Natural killer cell (primary cell): Measurements from ENCODE around the gene PTGES3L. TPM values are rescaled to one million over a fixed set of nuclear protein-coding genes. Genes with fewer than 3 reads are reported as not detected.
A peak's percentile ranks its signal among the peaks of the same experiment; 100 is the strongest.
"Not testable (repeated sequence)": the region's sequence is repeated elsewhere in the genome, so short reads cannot be mapped to it uniquely, and the experiment has no call there.

Experiments
- ATAC-seq, 3 donors: fragments of 150-1000 bp in 2 of 3; fragments of 200-7000 bp in 1 of 3; cut with Tn5 transposase; 1 replicate in 1 of 3; 2 replicates in 2 of 3; pipeline ENCODE4 v1.10.0; 2021; ENCODE audit warnings: mild to moderate bottlenecking in 2 of 3, moderate library complexity in 2 of 3
- DNase-seq, 2 donors: peaks; one replicate each; pipeline versions ENCODE4 v3.0.0 to v3.0.0-alpha.2; 2013 to 2021; ENCODE audit warnings: mixed read lengths in 1 of 2
- H3K27ac ChIP-seq: one replicate; pipeline ENCODE4 v1.5.1; 2013; ENCODE audit warnings: mild to moderate bottlenecking, low read length
- H3K27me3 ChIP-seq: one replicate; pipeline ENCODE4 v1.6.1; 2013; ENCODE audit warnings: low read length; ENCODE audit not compliant: control insufficient read depth, insufficient read depth
- H3K36me3 ChIP-seq: one replicate; pipeline ENCODE4 v1.6.1; 2013; ENCODE audit warnings: low read length; ENCODE audit not compliant: control insufficient read depth, insufficient read depth
- H3K4me1 ChIP-seq: one replicate; pipeline ENCODE4 v1.6.1; 2013; ENCODE audit warnings: low read length; ENCODE audit not compliant: control insufficient read depth, insufficient read depth
- H3K4me3 ChIP-seq: one replicate; pipeline ENCODE4 v1.5.1; 2013; ENCODE audit warnings: low read length
- H3K9me3 ChIP-seq: one replicate; pipeline ENCODE4 v1.6.1; 2013; ENCODE audit warnings: low read length; ENCODE audit not compliant: control insufficient read depth, insufficient read depth
- H3K27ac Mint-ChIP-seq, 2 donors: one replicate each; pipeline ENCODE4 v1.8.0; 2022; ENCODE audit warnings: mild to moderate bottlenecking in 2 of 2, mixed read lengths in 2 of 2, moderate library complexity in 1 of 2
- H3K27me3 Mint-ChIP-seq, 2 donors: one replicate each; pipeline ENCODE4 v1.8.0; 2022; ENCODE audit warnings: low read depth in 2 of 2, mixed read lengths in 2 of 2
- H3K36me3 Mint-ChIP-seq: one replicate; pipeline ENCODE4 v1.8.0; 2022; ENCODE audit warnings: mixed read lengths
- H3K4me1 Mint-ChIP-seq, 2 donors: one replicate each; pipeline ENCODE4 v1.8.0; 2022; ENCODE audit warnings: mixed read lengths in 2 of 2
- H3K4me3 Mint-ChIP-seq: one replicate; pipeline ENCODE4 v1.8.0; 2022; ENCODE audit warnings: mild to moderate bottlenecking, moderate library complexity, mixed read lengths
- H3K9me3 Mint-ChIP-seq, 2 donors: one replicate each; pipeline ENCODE4 v1.8.0; 2022; ENCODE audit warnings: mixed read lengths in 2 of 2
- CTCF ChIP-seq: fragments of 200-600 bp; IDR thresholded peaks from one replicate; pipeline ENCODE4 v1.8.0; 2022; ENCODE audit warnings: antibody characterized with exemption
- WGBS: methylation state at CpG from one replicate; pipeline ENCODE4 v1.1.7; 2013; ENCODE audit warnings: missing lambda C conversion rate; ENCODE audit not compliant: insufficient coverage; 5-methylcytosine and 5-hydroxymethylcytosine counted together
- intact Hi-C: fragments of 100-400 bp; cut with micrococcal nuclease; formaldehyde crosslinking; loops from one replicate; pipeline ENCODE4 v1.14.2; 2022
- total RNA-seq, 4 donors: library from RNA; stranded (reverse); fragments of 120-200 nt in 1 of 4; gene quantifications; one replicate each; pipeline versions ENCODE4 v1.2.3 to v1.2.4, GENCODE V29; 2013 to 2022

The PTGES3L gene
- total RNA-seq, 3 donors from 2014 or later (not counting 1 experiment from before 2014, with no cell fraction given) = 0.53 to 0.87 TPM; not detected in 1

- no peak for DNase-seq
- Mint-ChIP-seq H3K4me3 (no peak overlapping the region), H3K27me3 (no peaks in the 10 kb centered on the region), H3K36me3 (no peaks in the 10 kb centered on the region), H3K27ac (peak overlapping the region in 1 of 2 donors; percentile 38), H3K4me1 (peaks cover 22 to 26% of the 10 kb centered on the region in 2 donors), H3K9me3 (no peaks in the 10 kb centered on the region)
- no peak overlapping the region for H3K4me3 ChIP-seq
- TF ChIP-seq CTCF = no peak
- intact Hi-C loops = no loop called here
- H3K36me3 ChIP-seq = peaks cover 32% of the 10 kb centered on the region
- H3K27me3 ChIP-seq = no peaks in the 10 kb centered on the region
- H3K4me1 ChIP-seq = peaks cover 27% of the 10 kb centered on the region
- 90% methylated on average over 5 of the region's 5 CpGs for WGBS
- ATAC-seq = no peak
- H3K27ac ChIP-seq = no peak overlapping the region
- H3K9me3 ChIP-seq = no peaks in the 10 kb centered on the region
Measured at GRCh38 chr17:43003542-43004172, 23.8 kb upstream of the PTGES3L start.

GRCh38 chr17:43000894-43001293 lies 21.0 kb upstream of the PTGES3L start:
- H3K27ac Mint-ChIP-seq = peak overlapping the region; percentile 11 to 42
- not testable (repeated sequence) for H3K4me3 ChIP-seq

GRCh38 chr17:42999003-42999525 lies 19.2 kb upstream of the PTGES3L start:
- no peak for TF ChIP-seq CTCF
- no peaks in the 10 kb centered on the region for H3K27me3 ChIP-seq
- Mint-ChIP-seq H3K27ac (peak overlapping the region; percentile 95 to 98), H3K4me3 (peak overlapping the region; percentile 97), H3K9me3 (no peaks in the 10 kb centered on the region), H3K4me1 (peaks cover 25 to 28% of the 10 kb centered on the region in 2 donors), H3K36me3 (no peaks in the 10 kb centered on the region), H3K27me3 (no peaks in the 10 kb centered on the region)
- no peaks in the 10 kb centered on the region for H3K9me3 ChIP-seq
- H3K4me1 ChIP-seq = peaks cover 18% of the 10 kb centered on the region
- DNase-seq (no peak), ATAC-seq (no peak)
- H3K4me3 ChIP-seq = peak overlapping the region; percentile 90
- H3K36me3 ChIP-seq = peaks cover 32% of the 10 kb centered on the region
- intact Hi-C loops = loop anchor here (10.0 kb wide), 1 partner anchor 486 kb away; the partner anchor contains the start of gene DHX8
- H3K27ac ChIP-seq = peak overlapping the region; percentile 93
- 29% methylated on average over 5 of the region's 10 CpGs for WGBS

More at GRCh38 chr17:43000894-43001293, 21.0 kb upstream of the PTGES3L start:
- H3K36me3 ChIP-seq = peaks cover 32% of the 10 kb centered on the region
- peaks cover 18% of the 10 kb centered on the region for H3K4me1 ChIP-seq
- H3K36me3 Mint-ChIP-seq, H3K4me3 Mint-ChIP-seq, ATAC-seq, H3K9me3 Mint-ChIP-seq, H3K27ac ChIP-seq, H3K9me3 ChIP-seq, H3K27me3 ChIP-seq, DNase-seq, H3K27me3 Mint-ChIP-seq, intact Hi-C loops: not testable (repeated sequence)
- peaks cover 21 to 28% of the 10 kb centered on the region in 2 donors for H3K4me1 Mint-ChIP-seq
- 97% methylated on average over 13 of the region's 13 CpGs for WGBS
